HepG2 (cell line): Measurements from ENCODE around the gene RPAP3. TPM values are rescaled to one million over a fixed set of nuclear protein-coding genes. Genes with fewer than 3 reads are reported as not detected.

ENCODE experiments used
- ATAC-seq: fragments of 200-7000 bp; cut with Tn5 transposase; 3 replicates; pipeline ENCODE4 v1.9.1; 2020; ENCODE audit warnings: mild to moderate bottlenecking, moderate library complexity
- BruUV-seq: library from RNA; stranded (reverse); fragments of 400-500 nt; replicated peaks from 2 replicates; lab custom pipeline; 2021; lab: Mats Ljungman, UMichigan
- CTCF ChIA-PET: fragments of 300-600 bp; formaldehyde crosslinking; extraction: SDS; loops from one replicate; lab custom pipeline; 2021; ENCODE audit warnings: low total read pairs, inconsistent platforms, low intra/inter-chr PET ratio; lab: Yijun Ruan, JAX
- POLR2A ChIA-PET: fragments of 350-600 bp; sonication (Branson Sonifier 250); formaldehyde crosslinking; loops from one replicate; lab custom pipeline; 2020; ENCODE audit warnings: antibody characterized with exemption, inconsistent platforms; lab: Yijun Ruan, JAX
- DNase-seq: peaks from one replicate; pipeline ENCODE4 v3.0.0-alpha.2; 2015; ENCODE audit warnings: low spot score
- FAIRE-seq: peaks from 3 replicates; lab custom pipeline; 2011; peaks lifted over from hg19 to GRCh38; lab: Jason Lieb, UNC
- H2AFZ ChIP-seq: one replicate; pipeline ENCODE4 v1.6.1; 2011; ENCODE audit warnings: low read length, inconsistent platforms
- H3K27ac ChIP-seq: fragments of 300-600 bp; 3 replicates; pipeline ENCODE4 v1.8.0; 2011; ENCODE audit warnings: mixed run types, mild to moderate bottlenecking, mixed read lengths, low read length, inconsistent platforms; ENCODE audit not compliant: insufficient read depth; ENCODE audit errors: extremely low read length
- H3K27me3 ChIP-seq, 2 experiments: fragments of 200-600 bp in 1 of 2; 2 replicates in 1 of 2; 3 replicates in 1 of 2; pipeline versions ENCODE4 v1.6.0 to v1.8.0; 2011; ENCODE audit warnings: low read length in 2 of 2, mild to moderate bottlenecking in 2 of 2, moderate library complexity in 2 of 2, inconsistent platforms in 1 of 2; ENCODE audit not compliant: insufficient read depth in 2 of 2, control insufficient read depth in 1 of 2
- H3K36me3 ChIP-seq, 2 experiments: fragments of 200-600 bp in 1 of 2; replicated peaks in 1 of 2; 2 replicates in 1 of 2; 3 replicates in 1 of 2; pipeline versions ENCODE4 v1.5.1 to v1.8.0; 2011; ENCODE audit warnings: low read length in 2 of 2, inconsistent platforms in 1 of 2; ENCODE audit not compliant: insufficient read depth in 2 of 2, control insufficient read depth in 1 of 2
- H3K4me1 ChIP-seq: 2 replicates; pipeline ENCODE4 v1.5.1; 2012; ENCODE audit warnings: low read length, inconsistent platforms; ENCODE audit not compliant: insufficient read depth
- H3K4me2 ChIP-seq: 2 replicates; pipeline ENCODE4 v1.6.0; 2011; ENCODE audit warnings: low read depth, low read length, inconsistent platforms
- H3K4me3 ChIP-seq, 3 experiments: fragments of 200-600 bp in 1 of 3; sonication (generic), shearing (Covaris generic) in 1 of 3; replicated peaks in 1 of 3; 2 replicates each; pipeline ENCODE4 v1.5.1; 2011 to 2016; ENCODE audit warnings: low read length in 3 of 3, inconsistent platforms in 2 of 3, low read depth in 2 of 3, mild to moderate bottlenecking in 2 of 3, control low read depth in 1 of 3, mixed read lengths in 1 of 3; ENCODE audit not compliant: insufficient read depth in 1 of 3
- H3K79me2 ChIP-seq: one replicate; pipeline ENCODE4 v1.6.1; 2011; ENCODE audit warnings: low read length, inconsistent platforms; ENCODE audit not compliant: insufficient read depth
- H3K9ac ChIP-seq: 2 replicates; pipeline ENCODE4 v1.6.0; 2011; ENCODE audit warnings: mild to moderate bottlenecking, low read depth, low read length, inconsistent platforms; ENCODE audit not compliant: insufficient read depth
- H3K9me3 ChIP-seq: 2 replicates; pipeline ENCODE4 v1.5.1; 2012; ENCODE audit warnings: mild to moderate bottlenecking, low read length
- H4K20me1 ChIP-seq: 2 replicates; pipeline ENCODE4 v1.6.0; 2011; ENCODE audit warnings: inconsistent platforms, mild to moderate bottlenecking, low read length, moderate library complexity; ENCODE audit not compliant: insufficient read depth
- ARID5B ChIP-seq: IDR thresholded peaks from 2 replicates; pipeline ENCODE4 v1.4.0; 2020; ENCODE audit warnings: mild to moderate bottlenecking, missing genetic modification reagents
- CC2D1A ChIP-seq: sonication (generic); formaldehyde crosslinking; IDR thresholded peaks from 2 replicates; pipeline ENCODE4 v1.8.1; 2023; ENCODE audit warnings: mild to moderate bottlenecking, missing genetic modification reagents
- HNF4A ChIP-seq: sonication (generic); formaldehyde crosslinking; IDR thresholded peaks from 2 replicates; pipeline ENCODE4 v1.4.0; 2020; ENCODE audit warnings: missing genetic modification reagents
- MXD3 ChIP-seq: IDR thresholded peaks from 2 replicates; pipeline ENCODE4 v1.6.1; 2016; ENCODE audit warnings: mild to moderate bottlenecking, missing biosample characterization, missing genetic modification reagents
- NFKBIZ ChIP-seq: IDR thresholded peaks from 2 replicates; pipeline ENCODE4 v1.6.1; 2018; ENCODE audit warnings: missing genetic modification reagents, missing compliant biosample characterization
- REST ChIP-seq, 2 experiments: IDR thresholded peaks; 2 replicates each; pipeline ENCODE4 v1.6.1; 2011 to 2012; ENCODE audit warnings: low read length in 2 of 2, borderline replicate concordance in 1 of 2, low read depth in 1 of 2, mild to moderate bottlenecking in 1 of 2, moderate library complexity in 1 of 2
- SMAD9 ChIP-seq: sonication (generic); formaldehyde crosslinking; IDR thresholded peaks from 2 replicates; pipeline ENCODE4 v1.5.1; 2020; ENCODE audit warnings: mild to moderate bottlenecking, missing genetic modification reagents
- TGIF2 ChIP-seq: IDR thresholded peaks from 2 replicates; pipeline ENCODE4 v1.6.1; 2016; ENCODE audit warnings: control low read depth, missing compliant biosample characterization
- THAP8 ChIP-seq: sonication (generic); formaldehyde crosslinking; IDR thresholded peaks from 2 replicates; pipeline ENCODE4 v1.5.1; 2020; ENCODE audit warnings: missing genetic modification reagents, mild to moderate bottlenecking, borderline replicate concordance
- ZNF18 ChIP-seq: sonication (generic); formaldehyde crosslinking; IDR thresholded peaks from 2 replicates; pipeline ENCODE4 v1.8.0; 2022; ENCODE audit warnings: mild to moderate bottlenecking, missing genetic modification reagents; ENCODE audit not compliant: insufficient replicate concordance
- ZNF3 ChIP-seq: IDR thresholded peaks from 2 replicates; pipeline ENCODE4 v1.7.0; 2017; ENCODE audit warnings: inconsistent platforms
- ZNF317 ChIP-seq: sonication (generic); formaldehyde crosslinking; IDR thresholded peaks from 2 replicates; pipeline ENCODE4 v1.5.0; 2020; ENCODE audit warnings: mild to moderate bottlenecking, missing genetic modification reagents
- WGBS: methylation state at CpG from one replicate; pipeline ENCODE4 v1.1.6; 2017; ENCODE audit warnings: low lambda C conversion rate; 5-methylcytosine and 5-hydroxymethylcytosine counted together
- in situ Hi-C: cut with HindIII; loops from 2 replicates; pipeline ENCODE4 v1.10.0; 2017; ENCODE audit warnings: low pct_unique_long_range_greater_than_20kb; ENCODE audit not compliant: extremely low pct_ligation_motif_present
- intact Hi-C: fragments of 100-400 bp; cut with micrococcal nuclease; formaldehyde crosslinking; loops from one replicate; pipeline ENCODE4 v1.10.0; 2022; ENCODE audit not compliant: unreplicated experiment
- polyA plus RNA-seq, 8 experiments: library from polyadenylated mRNA; depleted of rRNA in 3 of 8; stranded (reverse) in 7 of 8; unstranded in 1 of 8; fragments of >200 nt; fragmentation: Illumina TruSeq in 4 of 8; extraction: Trizol in 4 of 8; gene quantifications; 2 replicates each; pipeline versions ENCODE4 v1.2.1 to v1.2.3, GENCODE V29; 2011 to 2016; ENCODE audit warnings: low read depth in 4 of 8, missing spikeins in 1 of 8, mixed read lengths in 1 of 8; ENCODE audit not compliant: insufficient read depth in 1 of 8
- total RNA-seq, 5 experiments: library from RNA; depleted of rRNA; stranded (reverse); fragments of >200 nt; fragmentation: Illumina TruSeq; extraction: Trizol; gene quantifications; 2 replicates each; pipeline ENCODE4 v1.2.3, GENCODE V29; 2016; ENCODE audit warnings: low read depth in 1 of 5

Gene RPAP3
- total and polyA plus RNA-seq, 2 of the 13 experiments (the other 11 are each of a cell fraction or from before 2014, with no cell fraction given), result 8.8 to 32.8 TPM

GRCh38 chr12:47652521-47653234 is 53.2 kb downstream of the RPAP3 start:
- Histone ChIP-seq H3K36me3 (no peaks in the 10 kb centered on the region), H3K79me2 (no peaks in the 10 kb centered on the region), H3K4me1 (peaks cover 27% of the 10 kb centered on the region), H3K4me3 (peak overlapping the region in 1 of 3 experiments; percentile 14; a peak in 1 of 6 replicates), H3K9me3 (no peaks in the 10 kb centered on the region), H4K20me1 (no peaks in the 10 kb centered on the region), H2AFZ (no peak overlapping the region), H3K27me3 (no peaks in the 10 kb centered on the region), H3K4me2 (peak overlapping the region; percentile 73), H3K27ac (peak overlapping the region; percentile 73), H3K9ac (peak overlapping the region; percentile 38; the same call in 1 of the 2 replicates)
- DNase-seq (peak; percentile 92), FAIRE-seq (peak; percentile 71), ATAC-seq (peak; percentile 94)
- POLR2A ChIA-PET, result interaction anchor here (0.6 to 1.2 kb wide), 2 partner anchors 28 to 53 kb away, joined by 3 to 4 read pairs; partner anchors contain the start of gene RPAP3
- intact Hi-C loops, result loop anchor here (5.0 kb wide), 1 partner anchor 125 kb away; no protein-coding TSS in a partner anchor
- BruUV-seq, result no TSS peak
- CTCF ChIA-PET, result interaction anchor here (1.5 to 2.4 kb wide), 2 partner anchors 34 to 62 kb away, joined by 3 to 28 read pairs; no protein-coding TSS in a partner anchor
- in situ Hi-C loops, result loop anchor here (5.0 kb wide), 1 partner anchor 35 kb away; no protein-coding TSS in a partner anchor
- 10% methylated on average over 4 of the region's 4 CpGs for WGBS
- TF ChIP-seq ARID5B (CRISPR knock-in tag) (peak; percentile 97), THAP8 (CRISPR knock-in tag) (no peak), ZNF3 (CRISPR knock-in tag) (no peak), HNF4A (CRISPR knock-in tag) (peak; percentile 85), ZNF18 (CRISPR knock-in tag) (no peak), REST (IDR thresholded peaks at IDR 0.05; ENCODE audit: borderline replicate concordance in 1 of 2, low read depth in 1 of 2, low read length in 2 of 2) (no peak), TGIF2 (CRISPR knock-in tag) (peak; percentile 48; the same call in 1 of the 2 replicates), MXD3 (CRISPR knock-in tag) (no peak), SMAD9 (no peak), NFKBIZ (CRISPR knock-in tag) (peak; percentile 76; the same call in 1 of the 2 replicates), CC2D1A (CRISPR knock-in tag) (0 out of 2 replicates have a peak, but pooled peaks have one; percentile 39), ZNF317 (0 out of 2 replicates have a peak, but pooled peaks have one; percentile 52)
